ENCODE results near the gene ZNF462. TPM values are rescaled to one million over a fixed set of nuclear protein-coding genes. Genes with fewer than 3 reads are reported as not detected.

Gene ZNF462
- total RNA-seq, 1 donor from 2014 or later = 199 TPM

- Mint-ChIP-seq H3K9me3 (peaks cover 3% of the 10 kb centered on the region), H3K4me1 (peaks cover 65% of the 10 kb centered on the region), H3K4me3 (peak overlapping the region; percentile 33), H3K27ac (ENCODE audit: unreplicated experiment) (peak overlapping the region; percentile 92), H3K27me3 (ENCODE audit: low read depth) (no peaks in the 10 kb centered on the region), H3K36me3 (ENCODE audit: low read depth) (peaks cover 29% of the 10 kb centered on the region)
- TF ChIP-seq, protein P1, sequence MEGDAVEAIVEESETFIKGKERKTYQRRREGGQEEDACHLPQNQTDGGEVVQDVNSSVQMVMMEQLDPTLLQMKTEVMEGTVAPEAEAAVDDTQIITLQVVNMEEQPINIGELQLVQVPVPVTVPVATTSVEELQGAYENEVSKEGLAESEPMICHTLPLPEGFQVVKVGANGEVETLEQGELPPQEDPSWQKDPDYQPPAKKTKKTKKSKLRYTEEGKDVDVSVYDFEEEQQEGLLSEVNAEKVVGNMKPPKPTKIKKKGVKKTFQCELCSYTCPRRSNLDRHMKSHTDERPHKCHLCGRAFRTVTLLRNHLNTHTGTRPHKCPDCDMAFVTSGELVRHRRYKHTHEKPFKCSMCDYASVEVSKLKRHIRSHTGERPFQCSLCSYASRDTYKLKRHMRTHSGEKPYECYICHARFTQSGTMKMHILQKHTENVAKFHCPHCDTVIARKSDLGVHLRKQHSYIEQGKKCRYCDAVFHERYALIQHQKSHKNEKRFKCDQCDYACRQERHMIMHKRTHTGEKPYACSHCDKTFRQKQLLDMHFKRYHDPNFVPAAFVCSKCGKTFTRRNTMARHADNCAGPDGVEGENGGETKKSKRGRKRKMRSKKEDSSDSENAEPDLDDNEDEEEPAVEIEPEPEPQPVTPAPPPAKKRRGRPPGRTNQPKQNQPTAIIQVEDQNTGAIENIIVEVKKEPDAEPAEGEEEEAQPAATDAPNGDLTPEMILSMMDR (conservative IDR thresholded peaks at IDR 0.05) = no peak
- no peak for DNase-seq (ENCODE audit: low read depth, low spot score)
Observed at GRCh38 chr9:106878934-106879333, 16.0 kb downstream of the ZNF462 start.

DNA sequence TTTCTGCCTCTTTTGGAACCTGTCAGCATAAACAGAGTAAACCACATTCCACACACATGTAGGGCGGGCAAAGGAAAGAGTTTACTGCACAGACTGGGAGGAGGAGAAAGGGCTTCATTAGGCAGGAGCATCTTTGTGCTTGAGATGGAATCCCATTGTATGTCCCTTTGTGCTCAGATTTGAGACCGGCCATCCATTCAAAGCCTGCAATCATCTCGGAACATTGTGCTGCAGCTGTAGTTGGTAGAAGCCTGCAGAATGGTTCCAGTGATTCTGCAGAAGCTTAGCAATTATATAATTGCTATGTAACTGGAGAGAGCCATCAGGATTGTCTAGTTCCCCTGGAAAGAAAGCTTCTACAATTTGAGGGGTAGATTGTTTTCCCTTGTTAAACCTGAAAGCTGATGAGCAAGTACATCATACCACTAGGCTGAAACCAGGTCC, 16.5 kb downstream of the ZNF462 start:
- Mint-ChIP-seq H3K27ac (ENCODE audit: unreplicated experiment) (no peak overlapping the region), H3K4me1 (peaks cover 59% of the 10 kb centered on the region), H3K27me3 (ENCODE audit: low read depth) (no peaks in the 10 kb centered on the region), H3K36me3 (ENCODE audit: low read depth) (peaks cover 29% of the 10 kb centered on the region), H3K9me3 (peaks cover 3% of the 10 kb centered on the region), H3K4me3 (no peak overlapping the region)
- no peak for DNase-seq (ENCODE audit: low read depth, low spot score)
- TF ChIP-seq, protein P1 (conservative IDR thresholded peaks at IDR 0.05) = no peak

GRCh38 chr9:106880081-106880480, 17.1 kb downstream of the ZNF462 start:
- Mint-ChIP-seq H3K4me3 (no peak overlapping the region), H3K4me1 (peaks cover 53% of the 10 kb centered on the region), H3K9me3 (peaks cover 3% of the 10 kb centered on the region), H3K27ac (ENCODE audit: unreplicated experiment) (no peak overlapping the region), H3K27me3 (ENCODE audit: low read depth) (no peaks in the 10 kb centered on the region), H3K36me3 (ENCODE audit: low read depth) (peaks cover 29% of the 10 kb centered on the region)
- no peak for DNase-seq (ENCODE audit: low read depth, low spot score)
- TF ChIP-seq, protein P1 (conservative IDR thresholded peaks at IDR 0.05) = no peak

GRCh38 chr9:106880863-106881262, 17.9 kb downstream of the ZNF462 start:
- H3K4me1 Mint-ChIP-seq = peaks cover 45% of the 10 kb centered on the region
- no peak overlapping the region for H3K27ac Mint-ChIP-seq (ENCODE audit: unreplicated experiment)
- H3K36me3 Mint-ChIP-seq (ENCODE audit: low read depth) = peaks cover 29% of the 10 kb centered on the region
- no peaks in the 10 kb centered on the region for H3K27me3 Mint-ChIP-seq (ENCODE audit: low read depth)
- TF ChIP-seq, protein P1 (conservative IDR thresholded peaks at IDR 0.05) = no peak
- H3K4me3 Mint-ChIP-seq = no peak overlapping the region
- no peak for DNase-seq (ENCODE audit: low read depth, low spot score)
- peaks cover 3% of the 10 kb centered on the region for H3K9me3 Mint-ChIP-seq

- peaks cover 6% of the 10 kb centered on the region for H3K9me3 Mint-ChIP-seq
- peaks cover 37% of the 10 kb centered on the region for H3K4me1 Mint-ChIP-seq
- TF ChIP-seq, protein P1 (conservative IDR thresholded peaks at IDR 0.05) = no peak
- H3K27me3 Mint-ChIP-seq (ENCODE audit: low read depth) = no peaks in the 10 kb centered on the region
- no peak for DNase-seq (ENCODE audit: low read depth, low spot score)
- H3K4me3 Mint-ChIP-seq = no peak overlapping the region
- peaks cover 40% of the 10 kb centered on the region for H3K36me3 Mint-ChIP-seq (ENCODE audit: low read depth)
- no peak overlapping the region for H3K27ac Mint-ChIP-seq (ENCODE audit: unreplicated experiment)
Observed at GRCh38 chr9:106883030-106883429, 20.1 kb downstream of the ZNF462 start.
